ENCODE measurements around the gene BLOC1S3.

BLOC1S3 gene

GRCh38 chr19:45164577-45165335 lies 13.8 kb upstream of the BLOC1S3 start:
- Mint-ChIP-seq H3K4me3 (no peak overlapping the region), H3K27ac (no peak overlapping the region)

GRCh38 chr19:45166723-45167252 lies 11.8 kb upstream of the BLOC1S3 start:
- no peaks in the 10 kb centered on the region for H3K9me3 Mint-ChIP-seq (ENCODE audit: low read depth)
- peak overlapping the region; percentile 23 for H3K27ac Mint-ChIP-seq
- peaks cover 35% of the 10 kb centered on the region for H3K4me1 Mint-ChIP-seq (ENCODE audit: low read depth)
- H3K27me3 Mint-ChIP-seq = no peaks in the 10 kb centered on the region
- no peak overlapping the region for H3K4me3 Mint-ChIP-seq
- H3K36me3 Mint-ChIP-seq = no peaks in the 10 kb centered on the region

More at GRCh38 chr19:45164577-45165335, 13.8 kb upstream of the BLOC1S3 start:
- no peaks in the 10 kb centered on the region for H3K36me3 Mint-ChIP-seq
- no peaks in the 10 kb centered on the region for H3K27me3 Mint-ChIP-seq
- H3K9me3 Mint-ChIP-seq (ENCODE audit: low read depth) = no peaks in the 10 kb centered on the region
- H3K4me1 Mint-ChIP-seq (ENCODE audit: low read depth) = peaks cover 21% of the 10 kb centered on the region

- Mint-ChIP-seq H3K4me3 (no peak overlapping the region), H3K9me3 (ENCODE audit: low read depth) (no peaks in the 10 kb centered on the region), H3K27ac (no peak overlapping the region), H3K4me1 (ENCODE audit: low read depth) (peaks cover 44% of the 10 kb centered on the region), H3K36me3 (no peaks in the 10 kb centered on the region), H3K27me3 (no peaks in the 10 kb centered on the region)
Observed at GRCh38 chr19:45168767-45169351, 9.7 kb upstream of the BLOC1S3 start.

DNA sequence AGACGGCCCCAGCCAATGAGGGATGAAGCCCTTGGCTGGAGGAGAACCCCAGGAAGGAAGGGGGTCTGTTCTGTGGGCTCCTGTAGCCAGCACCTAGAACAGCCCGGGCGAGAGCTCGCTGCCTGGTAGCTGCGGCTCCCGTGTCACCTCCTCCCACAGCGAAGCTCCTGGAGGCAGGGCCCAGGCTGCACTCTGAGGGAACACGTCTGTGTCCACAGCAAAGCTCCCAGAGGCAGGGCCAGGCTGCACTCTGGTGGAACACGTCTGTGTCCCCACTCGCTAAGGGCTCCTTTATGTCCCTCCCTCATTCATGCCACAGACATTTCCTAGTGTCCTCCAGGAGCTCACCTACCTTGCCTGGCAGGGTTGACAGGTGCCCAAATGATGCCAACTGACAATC lies 9.0 kb upstream of the BLOC1S3 start:
- H3K27me3 Mint-ChIP-seq = no peaks in the 10 kb centered on the region
- no peaks in the 10 kb centered on the region for H3K9me3 Mint-ChIP-seq (ENCODE audit: low read depth)
- no peak overlapping the region for H3K27ac Mint-ChIP-seq
- no peaks in the 10 kb centered on the region for H3K36me3 Mint-ChIP-seq
- peaks cover 38% of the 10 kb centered on the region for H3K4me1 Mint-ChIP-seq (ENCODE audit: low read depth)
- H3K4me3 Mint-ChIP-seq = no peak overlapping the region

GRCh38 chr19:45170146-45171106 lies 8.2 kb upstream of the BLOC1S3 start:
- peaks cover 37% of the 10 kb centered on the region for H3K4me1 Mint-ChIP-seq (ENCODE audit: low read depth)
- H3K27ac Mint-ChIP-seq = peak overlapping the region; percentile 94
- no peak overlapping the region for H3K4me3 Mint-ChIP-seq
- H3K27me3 Mint-ChIP-seq = no peaks in the 10 kb centered on the region
- H3K9me3 Mint-ChIP-seq (ENCODE audit: low read depth) = no peaks in the 10 kb centered on the region
- no peaks in the 10 kb centered on the region for H3K36me3 Mint-ChIP-seq

DNA sequence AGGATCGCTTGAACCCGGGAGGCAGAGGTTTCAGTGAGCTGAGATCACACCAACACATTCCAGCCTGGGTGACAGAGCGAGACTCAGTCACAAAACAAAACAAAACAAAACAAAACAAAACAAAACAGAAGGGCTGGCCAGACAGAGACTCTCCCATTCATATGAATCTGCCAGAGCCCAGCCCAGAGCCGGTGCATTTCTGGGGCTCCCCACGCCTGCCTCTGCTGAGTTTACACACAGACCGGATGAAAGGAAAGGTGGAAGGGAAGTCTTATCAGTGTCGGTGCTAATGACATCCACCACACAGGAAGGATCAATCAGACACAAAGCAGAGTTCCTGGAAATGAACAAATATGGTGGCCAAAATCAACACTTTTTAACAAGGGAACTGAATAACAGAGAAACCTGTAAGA lies 7.4 kb upstream of the BLOC1S3 start:
- Mint-ChIP-seq H3K4me3 (peak overlapping the region; percentile 77), H3K4me1 (ENCODE audit: low read depth) (peaks cover 37% of the 10 kb centered on the region), H3K9me3 (ENCODE audit: low read depth) (no peaks in the 10 kb centered on the region), H3K36me3 (no peaks in the 10 kb centered on the region), H3K27me3 (no peaks in the 10 kb centered on the region), H3K27ac (peak overlapping the region; percentile 94)

DNA sequence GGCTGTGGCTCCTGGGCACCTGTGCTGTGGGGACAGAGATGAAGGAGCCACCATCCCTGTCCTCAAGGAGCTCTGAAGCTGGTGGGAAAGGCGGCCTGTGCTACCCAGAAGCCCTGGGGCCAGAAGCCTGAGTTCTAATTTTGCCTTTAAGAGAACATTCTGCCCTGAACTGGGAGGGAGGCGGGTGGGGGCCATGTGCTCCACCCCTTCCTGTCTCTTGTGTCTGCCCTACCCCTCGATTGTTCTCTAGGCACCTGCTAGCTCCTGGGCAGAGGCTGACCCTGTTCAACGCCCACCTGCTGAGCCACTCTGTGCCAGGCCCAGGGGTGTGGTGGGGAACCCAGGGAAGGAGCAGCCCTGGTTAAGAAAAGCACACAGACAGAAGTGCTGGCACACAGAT lies 6.4 kb upstream of the BLOC1S3 start:
- Mint-ChIP-seq H3K4me3 (no peak overlapping the region), H3K27ac (peak overlapping the region; percentile 84), H3K27me3 (no peaks in the 10 kb centered on the region), H3K9me3 (ENCODE audit: low read depth) (no peaks in the 10 kb centered on the region), H3K4me1 (ENCODE audit: low read depth) (peaks cover 34% of the 10 kb centered on the region), H3K36me3 (no peaks in the 10 kb centered on the region)

- peak overlapping the region; percentile 84 for H3K27ac Mint-ChIP-seq
- H3K9me3 Mint-ChIP-seq (ENCODE audit: low read depth) = no peaks in the 10 kb centered on the region
- H3K36me3 Mint-ChIP-seq = no peaks in the 10 kb centered on the region
- H3K4me3 Mint-ChIP-seq = no peak overlapping the region
- H3K27me3 Mint-ChIP-seq = no peaks in the 10 kb centered on the region
- H3K4me1 Mint-ChIP-seq (ENCODE audit: low read depth) = peaks cover 38% of the 10 kb centered on the region
Observed at GRCh38 chr19:45172611-45173208, 5.9 kb upstream of the BLOC1S3 start.

GRCh38 chr19:45173816-45174215 lies 4.8 kb upstream of the BLOC1S3 start:
- Mint-ChIP-seq H3K27me3 (no peaks in the 10 kb centered on the region), H3K9me3 (ENCODE audit: low read depth) (no peaks in the 10 kb centered on the region), H3K4me1 (ENCODE audit: low read depth) (peaks cover 40% of the 10 kb centered on the region), H3K36me3 (no peaks in the 10 kb centered on the region), H3K27ac (no peak overlapping the region), H3K4me3 (no peak overlapping the region)

DNA sequence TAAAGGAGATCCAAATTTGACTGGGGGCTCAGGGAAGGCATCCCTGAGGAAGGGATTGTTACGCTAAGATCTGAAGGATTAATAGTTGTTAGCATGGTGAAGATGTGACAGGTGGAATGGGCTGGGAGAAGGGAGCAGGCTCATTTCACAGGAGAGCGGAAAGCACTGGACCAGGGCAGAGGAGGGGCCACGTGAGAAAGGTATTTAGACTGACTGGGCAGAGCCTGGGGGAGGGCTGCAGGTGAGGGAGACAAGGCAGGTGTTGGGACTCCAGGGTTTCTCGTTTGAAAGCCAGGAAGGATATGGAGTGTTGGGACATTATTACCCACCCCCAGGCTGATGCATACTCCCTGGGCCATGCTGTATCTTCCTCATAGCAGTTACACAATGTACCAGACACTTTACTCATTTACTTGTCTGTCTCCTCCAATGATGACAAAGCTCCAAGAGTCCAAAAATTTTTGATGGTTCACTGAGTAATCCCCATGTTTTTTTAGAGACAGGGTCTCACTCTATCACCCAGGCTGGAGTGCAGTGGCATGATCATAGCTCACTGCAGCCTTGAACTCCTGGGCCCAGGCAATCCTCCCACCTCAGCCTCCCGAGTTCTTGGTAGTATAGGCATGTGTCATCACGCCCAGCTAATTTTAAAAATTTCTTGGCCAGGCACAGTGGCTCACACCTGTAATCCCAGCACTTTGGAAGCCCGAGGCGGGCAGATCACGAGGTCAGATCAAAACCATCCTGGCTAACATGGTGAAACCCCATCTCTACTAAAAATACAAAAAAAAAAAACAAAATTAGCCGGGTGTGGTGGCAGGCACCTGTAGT lies 2.9 kb upstream of the BLOC1S3 start:
- H3K4me3 Mint-ChIP-seq = peak overlapping the region; percentile 55

DNA sequence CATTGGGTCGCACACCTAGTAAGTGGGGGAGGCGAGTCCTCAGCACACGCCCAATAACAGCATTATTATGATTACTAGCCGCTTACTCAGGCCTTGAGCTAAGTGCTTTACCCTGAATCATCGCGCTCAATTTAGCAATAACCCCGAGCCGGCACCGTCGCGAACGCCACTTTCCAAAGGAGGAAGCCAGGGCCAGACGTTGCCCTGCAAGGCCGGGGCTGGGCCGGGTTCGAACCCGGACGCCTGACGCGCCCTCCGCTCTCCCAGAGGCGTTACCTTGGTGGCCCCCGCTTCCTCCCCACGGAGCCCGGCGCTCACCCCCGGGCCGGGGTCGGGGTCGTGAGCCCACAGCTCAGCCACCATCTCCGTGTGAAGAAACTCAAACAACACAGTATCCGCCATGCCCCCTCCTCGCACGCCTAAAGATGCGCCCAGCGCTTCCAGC lies 745 bp upstream of the BLOC1S3 start, which contains the start of gene TRAPPC6A:
TRAPPC6A (minus strand) TSS at position 421 of the 445 bp plus-strand sequence; CDS start at position 402, 19 bp downstream.
- Mint-ChIP-seq H3K4me3 (peak within 1 kb of the TSS; percentile 92), H3K27me3 (no peaks in the 10 kb centered on the region), H3K9me3 (ENCODE audit: low read depth) (no peaks in the 10 kb centered on the region), H3K27ac (peak within 1 kb of the TSS; percentile 92), H3K4me1 (ENCODE audit: low read depth) (peaks cover 37% of the 10 kb centered on the region), H3K36me3 (no peaks in the 10 kb centered on the region)

More for the DNA sequence above, 2.9 kb upstream of the BLOC1S3 start:
- Mint-ChIP-seq H3K9me3 (ENCODE audit: low read depth) (no peaks in the 10 kb centered on the region), H3K4me1 (ENCODE audit: low read depth) (peaks cover 43% of the 10 kb centered on the region), H3K36me3 (no peaks in the 10 kb centered on the region), H3K27me3 (no peaks in the 10 kb centered on the region), H3K27ac (peak overlapping the region; percentile 64)

DNA sequence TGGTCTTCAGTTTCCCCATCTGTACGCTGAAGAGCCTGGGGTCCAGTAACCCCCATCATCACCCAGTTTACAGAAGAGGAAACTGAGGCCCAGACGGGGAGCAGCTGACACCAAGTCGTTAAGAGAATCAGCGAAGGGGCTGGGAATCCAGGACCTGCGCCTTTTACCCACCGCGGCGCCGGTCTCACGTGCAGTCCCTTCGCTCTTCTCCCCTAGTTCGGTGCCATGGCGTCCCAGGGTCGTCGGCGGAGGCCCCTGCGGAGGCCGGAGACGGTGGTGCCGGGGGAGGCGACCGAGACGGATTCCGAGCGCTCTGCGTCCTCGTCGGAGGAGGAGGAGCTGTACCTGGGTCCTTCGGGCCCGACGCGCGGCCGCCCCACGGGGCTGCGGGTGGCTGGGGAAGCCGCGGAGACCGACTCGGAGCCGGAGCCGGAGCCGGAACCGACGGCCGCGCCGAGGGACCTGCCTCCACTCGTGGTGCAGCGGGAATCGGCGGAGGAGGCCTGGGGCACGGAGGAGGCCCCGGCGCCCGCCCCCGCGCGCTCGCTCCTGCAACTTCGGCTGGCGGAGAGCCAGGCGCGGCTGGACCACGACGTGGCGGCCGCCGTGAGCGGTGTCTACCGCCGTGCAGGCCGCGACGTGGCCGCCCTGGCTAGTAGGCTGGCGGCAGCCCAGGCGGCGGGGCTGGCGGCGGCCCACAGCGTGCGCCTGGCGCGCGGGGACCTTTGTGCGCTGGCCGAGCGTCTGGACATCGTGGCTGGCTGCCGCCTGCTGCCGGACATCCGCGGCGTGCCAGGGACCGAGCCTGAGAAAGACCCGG lies 698 bp downstream of the BLOC1S3 start:
- Mint-ChIP-seq H3K27me3 (no peaks in the 10 kb centered on the region), H3K4me1 (ENCODE audit: low read depth) (peaks cover 34% of the 10 kb centered on the region)

DNA sequence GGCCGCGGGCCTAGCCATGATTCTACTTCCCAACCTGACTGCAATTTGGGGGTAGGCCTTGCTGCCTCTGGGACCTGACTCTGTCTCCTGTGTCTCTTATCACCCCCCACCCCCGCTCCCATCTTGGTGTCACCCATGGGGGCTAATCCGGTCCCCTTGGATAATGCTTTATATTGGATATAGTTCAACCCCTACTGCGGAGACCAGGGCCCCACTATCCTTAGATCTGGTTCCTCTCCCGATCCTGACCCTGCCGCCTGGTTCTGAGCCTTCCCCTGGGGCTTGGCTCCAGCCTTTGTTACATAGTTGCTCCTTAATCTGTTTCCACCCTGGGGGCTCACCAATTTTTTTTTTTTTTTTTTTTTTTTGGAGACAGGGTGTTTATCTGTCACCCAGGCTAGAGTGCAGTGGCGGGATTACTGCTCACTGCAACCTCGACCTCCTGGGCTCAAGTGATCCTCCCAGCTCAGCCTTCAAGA lies 1.3 kb downstream of the BLOC1S3 start:
- H3K4me1 Mint-ChIP-seq (ENCODE audit: low read depth) = peaks cover 36% of the 10 kb centered on the region
- peak overlapping the region; percentile 72 for H3K4me3 Mint-ChIP-seq
- H3K9me3 Mint-ChIP-seq (ENCODE audit: low read depth) = no peaks in the 10 kb centered on the region
- no peaks in the 10 kb centered on the region for H3K36me3 Mint-ChIP-seq
- no peaks in the 10 kb centered on the region for H3K27me3 Mint-ChIP-seq
- peak overlapping the region; percentile 41 for H3K27ac Mint-ChIP-seq

More for the DNA sequence above, 698 bp downstream of the BLOC1S3 start:
- Mint-ChIP-seq H3K9me3 (ENCODE audit: low read depth) (no peaks in the 10 kb centered on the region), H3K27ac (peak overlapping the region; percentile 92), H3K4me3 (peak overlapping the region; percentile 92), H3K36me3 (no peaks in the 10 kb centered on the region)

All from activated naive CD8-positive, alpha-beta T cell (primary cell).